Mesodermal cell (in vitro differentiated cells): ENCODE data around the gene CDH7. TPM values are rescaled to one million over a fixed set of nuclear protein-coding genes. Genes with fewer than 3 reads are reported as not detected.
A peak's percentile ranks its signal among the peaks of the same experiment; 100 is the strongest.

Experiments
- H3K27ac ChIP-seq: 2 replicates; pipeline ENCODE4 v1.7.0; 2013; ENCODE audit warnings: mild to moderate bottlenecking, low read depth, low read length, moderate library complexity; ENCODE audit not compliant: severe bottlenecking
- H3K36me3 ChIP-seq: 2 replicates; pipeline ENCODE4 v1.7.1; 2013; ENCODE audit warnings: mild to moderate bottlenecking, low read length, moderate library complexity; ENCODE audit not compliant: control insufficient read depth, insufficient read depth
- H3K4me1 ChIP-seq: one replicate; pipeline ENCODE4 v1.7.1; 2013; ENCODE audit warnings: mild to moderate bottlenecking, low read length; ENCODE audit not compliant: insufficient read depth, control insufficient read depth, poor library complexity, severe bottlenecking
- H3K4me3 ChIP-seq: 2 replicates; pipeline ENCODE4 v1.7.0; 2013; ENCODE audit warnings: low read length, control low read depth, mild to moderate bottlenecking; ENCODE audit not compliant: insufficient read depth, poor library complexity, severe bottlenecking; ENCODE audit errors: extremely low read depth
- H3K9me3 ChIP-seq: 2 replicates; pipeline ENCODE4 v1.7.1; 2013; ENCODE audit warnings: mild to moderate bottlenecking, low read length, moderate library complexity; ENCODE audit not compliant: control insufficient read depth
- WGBS, 2 experiments: methylation state at CpG; one replicate each; pipeline ENCODE4 v1.1.5; 2013; ENCODE audit warnings: missing lambda C conversion rate in 2 of 2; ENCODE audit not compliant: insufficient coverage in 2 of 2; 5-methylcytosine and 5-hydroxymethylcytosine counted together
- polyA plus RNA-seq, 2 experiments: library from polyadenylated mRNA; stranded (reverse); fragments of 50-300 nt; gene quantifications; one replicate each; pipeline ENCODE4 v1.2.3, GENCODE V29; 2013

CDH7 gene
- 2.2 TPM for polyA plus RNA-seq (2013, experiment 1 of 2)
- 0.86 TPM for polyA plus RNA-seq (2013, experiment 2 of 2)

GRCh38 chr18:65750389-65751154, at the start of gene CDH7:
CDH7 (plus strand) TSS chr18:65751012; CDS start chr18:65762843, 11,831 bp downstream.
- WGBS, 2 experiments: 0% methylated on average over 42 to 58 of the region's 85 CpGs

GRCh38 chr18:65704046-65704445, 46.8 kb upstream of the CDH7 start:
- no peaks in the 10 kb centered on the region for H3K9me3 ChIP-seq
- no peak overlapping the region for H3K27ac ChIP-seq
- no CpG with 5 or more reads among the region's 1 CpG for WGBS, 2 experiments
- H3K36me3 ChIP-seq: no peaks in the 10 kb centered on the region
- no peaks in the 10 kb centered on the region for H3K4me1 ChIP-seq
- H3K4me3 ChIP-seq: no peak overlapping the region

More at GRCh38 chr18:65750389-65751154, at the start of gene CDH7:
- H3K27ac ChIP-seq: no peak within 1 kb of the TSS
- no peaks in the 10 kb centered on the region for H3K9me3 ChIP-seq
- H3K4me1 ChIP-seq: peaks cover 10% of the 10 kb centered on the region
- H3K4me3 ChIP-seq: peak within 1 kb of the TSS; percentile 66
- no peaks in the 10 kb centered on the region for H3K36me3 ChIP-seq

- Histone ChIP-seq H3K4me1 (no peaks in the 10 kb centered on the region), H3K27ac (no peak overlapping the region), H3K9me3 (no peaks in the 10 kb centered on the region), H3K36me3 (no peaks in the 10 kb centered on the region), H3K4me3 (no peak overlapping the region)
- no CpG with 5 or more reads among the region's 1 CpG for WGBS, 2 experiments
Observed at GRCh38 chr18:65706646-65707045, 44.2 kb upstream of the CDH7 start.

- no peaks in the 10 kb centered on the region for H3K4me1 ChIP-seq
- no peaks in the 10 kb centered on the region for H3K36me3 ChIP-seq
- no peaks in the 10 kb centered on the region for H3K9me3 ChIP-seq
- H3K4me3 ChIP-seq: no peak overlapping the region
- 60% methylated on average over 1 of the region's 1 CpG; no CpG with 5 or more reads in 1 of the 2 experiments for WGBS, 2 experiments
- no peak overlapping the region for H3K27ac ChIP-seq
Observed at GRCh38 chr18:65711493-65711892, 39.3 kb upstream of the CDH7 start.

GRCh38 chr18:65721619-65722018, 29.2 kb upstream of the CDH7 start:
- H3K4me1 ChIP-seq: no peaks in the 10 kb centered on the region
- no peak overlapping the region for H3K27ac ChIP-seq
- WGBS, 2 experiments: 100% methylated on average over 1 of the region's 3 CpGs; no CpG with 5 or more reads in 1 of the 2 experiments
- no peaks in the 10 kb centered on the region for H3K9me3 ChIP-seq
- no peaks in the 10 kb centered on the region for H3K36me3 ChIP-seq
- H3K4me3 ChIP-seq: no peak overlapping the region

- Histone ChIP-seq H3K4me3 (no peak overlapping the region), H3K27ac (no peak overlapping the region), H3K9me3 (no peaks in the 10 kb centered on the region), H3K4me1 (no peaks in the 10 kb centered on the region), H3K36me3 (no peaks in the 10 kb centered on the region)
- 22 to 37% methylated on average over 5 to 6 of the region's 9 CpGs for WGBS, 2 experiments
Observed at GRCh38 chr18:65725251-65726050, 25.4 kb upstream of the CDH7 start.

- Histone ChIP-seq H3K9me3 (no peaks in the 10 kb centered on the region), H3K27ac (no peak overlapping the region), H3K36me3 (no peaks in the 10 kb centered on the region), H3K4me3 (no peak overlapping the region), H3K4me1 (no peaks in the 10 kb centered on the region)
- no CpG with 5 or more reads among the region's 3 CpGs for WGBS, 2 experiments
Observed at GRCh38 chr18:65735155-65735554, 15.7 kb upstream of the CDH7 start.

- peak overlapping the region; percentile 3 for H3K27ac ChIP-seq
- no peaks in the 10 kb centered on the region for H3K4me1 ChIP-seq
- no peaks in the 10 kb centered on the region for H3K36me3 ChIP-seq
- no peaks in the 10 kb centered on the region for H3K9me3 ChIP-seq
- H3K4me3 ChIP-seq: no peak overlapping the region
- WGBS, 2 experiments: 77 to 80% methylated on average over 1 to 2 of the region's 2 CpGs
Observed at GRCh38 chr18:65737471-65737955, 13.3 kb upstream of the CDH7 start.

GRCh38 chr18:65746936-65747335, 3.9 kb upstream of the CDH7 start:
- 57 to 92% methylated on average over 1 to 2 of the region's 3 CpGs for WGBS, 2 experiments
- Histone ChIP-seq H3K4me3 (no peak overlapping the region), H3K9me3 (no peaks in the 10 kb centered on the region), H3K27ac (no peak overlapping the region), H3K36me3 (no peaks in the 10 kb centered on the region), H3K4me1 (peaks cover 4% of the 10 kb centered on the region)

GRCh38 chr18:65748321-65748720, 2.5 kb upstream of the CDH7 start:
- Histone ChIP-seq H3K9me3 (no peaks in the 10 kb centered on the region), H3K4me3 (no peak overlapping the region), H3K36me3 (no peaks in the 10 kb centered on the region), H3K4me1 (peaks cover 7% of the 10 kb centered on the region), H3K27ac (no peak overlapping the region)
- 93 to 94% methylated on average over 2 of the region's 2 CpGs for WGBS, 2 experiments
